ENCODE results near the gene CATSPERZ. TPM values are rescaled to one million over a fixed set of nuclear protein-coding genes. Genes with fewer than 3 reads are reported as not detected.

The CATSPERZ gene, protein sequence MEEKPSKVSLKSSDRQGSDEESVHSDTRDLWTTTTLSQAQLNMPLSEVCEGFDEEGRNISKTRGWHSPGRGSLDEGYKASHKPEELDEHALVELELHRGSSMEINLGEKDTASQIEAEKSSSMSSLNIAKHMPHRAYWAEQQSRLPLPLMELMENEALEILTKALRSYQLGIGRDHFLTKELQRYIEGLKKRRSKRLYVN
- total RNA-seq: 0.27 and 0.57 TPM in 2 replicates

DNA sequence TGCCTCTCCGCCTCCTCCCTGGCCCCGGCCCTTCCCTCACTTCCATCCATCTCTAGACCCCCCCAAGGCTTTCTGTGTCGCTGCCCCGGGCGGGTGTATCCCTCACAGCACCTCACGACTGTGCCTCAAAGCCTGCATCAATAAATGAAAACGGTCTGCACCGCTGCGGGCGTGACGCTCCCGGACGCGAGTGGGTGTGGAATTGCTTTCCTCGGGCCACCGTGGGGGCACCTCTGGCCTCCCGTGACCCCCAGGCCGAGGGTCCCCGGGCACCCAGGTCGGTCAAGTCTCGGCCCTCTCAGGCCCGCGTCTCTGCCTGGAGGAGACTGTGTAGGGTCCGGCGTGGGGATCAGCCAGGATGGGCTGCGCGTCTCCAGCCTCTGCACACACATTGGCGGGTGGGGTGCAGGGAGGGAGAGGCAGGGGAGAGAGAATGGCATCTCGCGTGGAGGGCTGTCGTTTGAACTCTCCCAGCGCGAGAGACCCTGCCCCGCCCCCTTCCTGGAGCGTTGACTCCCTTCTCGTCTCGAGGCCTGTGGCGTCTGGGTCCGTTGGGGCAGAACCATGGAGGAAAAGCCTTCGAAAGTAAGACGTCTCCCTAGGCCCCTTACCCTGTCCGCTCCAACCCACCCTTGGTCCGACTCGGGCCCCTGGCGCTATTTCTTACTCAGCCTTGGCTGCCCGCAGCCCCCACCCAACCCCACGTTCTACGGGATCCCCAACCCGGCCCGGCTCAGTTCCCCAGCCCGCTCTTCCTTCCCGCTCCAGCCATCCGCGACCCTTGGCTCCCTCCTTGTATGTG is at the start of gene CATSPERZ:
TSS of gene CATSPERZ (plus strand) at position 512 of the 802 bp plus-strand sequence. CDS start at position 565, 53 bp downstream.

DNA sequence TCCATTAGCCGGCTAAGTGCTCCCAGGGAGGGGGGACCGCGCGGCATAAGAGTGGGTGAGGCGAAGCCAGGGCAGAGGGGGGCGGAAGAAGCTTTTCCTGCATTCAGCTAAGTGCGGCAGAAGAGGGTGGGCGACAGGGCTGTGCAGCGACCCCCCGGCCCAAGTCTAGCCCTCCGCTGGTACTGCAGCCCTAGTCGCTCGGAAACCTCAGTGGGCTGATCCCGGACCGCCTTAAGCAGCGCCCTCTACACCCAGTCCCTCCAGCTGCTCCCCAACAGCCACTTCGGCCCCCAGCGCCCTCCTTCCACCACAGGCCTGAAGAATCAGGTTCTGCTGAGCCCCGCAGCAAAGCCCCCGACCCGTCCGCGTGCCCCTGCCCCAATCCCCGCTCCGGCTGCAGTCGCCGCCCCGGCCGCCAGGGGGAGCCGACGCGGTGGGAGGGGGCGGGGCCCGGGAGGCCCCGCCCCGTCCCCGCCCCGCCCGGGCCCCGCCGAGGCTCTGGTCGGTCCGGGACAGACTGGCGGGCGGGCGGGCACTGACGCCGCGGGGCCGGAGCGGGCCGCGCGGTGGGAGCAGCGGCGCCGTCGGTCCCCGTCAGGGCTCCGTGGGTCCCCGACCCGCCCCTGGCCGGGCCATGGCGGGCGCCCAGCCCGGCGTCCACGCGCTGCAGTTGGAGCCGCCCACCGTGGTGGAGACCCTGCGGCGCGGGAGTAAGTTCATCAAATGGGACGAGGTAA is 49.0 kb upstream of the CATSPERZ start, which contains the start of gene PLCB3:
TSS of gene PLCB3 (plus strand) at position 515 of the 737 bp plus-strand sequence. CDS start at position 635, 120 bp downstream.

DNA sequence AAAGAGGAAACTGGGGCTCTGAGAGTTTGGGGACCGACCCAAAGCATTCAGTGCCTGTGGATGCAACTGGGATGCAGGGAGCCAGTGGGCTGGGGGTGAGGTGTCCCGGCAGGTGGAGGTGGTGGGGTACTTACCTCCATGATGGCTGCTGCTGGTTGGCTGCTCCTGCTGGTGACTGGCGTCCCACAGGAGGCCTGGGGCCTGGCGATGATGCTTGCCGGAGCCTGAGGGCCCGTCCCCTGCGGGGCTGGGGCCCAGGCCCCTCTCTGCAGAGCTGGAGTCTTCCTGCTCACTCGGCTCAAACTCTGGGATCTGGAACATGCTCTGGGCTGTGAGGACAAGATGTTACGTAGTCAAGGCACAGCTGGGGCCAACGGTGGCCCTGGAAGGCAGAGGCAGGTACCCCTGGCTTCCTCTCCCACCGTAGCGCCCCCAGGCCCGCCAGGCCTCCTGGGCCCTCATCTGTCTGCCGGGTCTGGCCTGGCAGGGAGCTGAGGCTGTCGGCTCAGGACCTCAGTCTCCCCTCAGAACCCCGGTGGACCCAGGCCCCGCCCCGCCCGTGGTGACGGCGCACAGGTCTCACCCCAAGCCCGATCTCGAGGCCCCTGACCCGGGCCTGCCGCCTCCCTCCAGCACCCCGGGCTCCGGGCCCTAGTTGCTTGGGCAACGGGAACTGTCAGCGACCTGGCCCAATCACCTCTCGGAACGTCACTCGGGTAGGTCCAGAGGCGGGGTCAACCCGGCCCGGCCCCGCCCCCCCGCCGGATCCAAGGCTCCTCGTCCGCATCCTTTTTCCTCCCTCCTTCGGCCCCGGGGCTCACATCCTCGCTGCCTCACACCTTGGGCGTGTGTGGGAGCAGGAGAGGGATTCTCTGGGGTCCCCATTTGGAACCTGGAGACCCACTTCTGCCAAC is 15.9 kb upstream of the CATSPERZ start, which contains the start of gene BAD:
TSS of gene BAD (minus strand) at position 618 of the 914 bp plus-strand sequence. CDS start at position 321, 297 bp downstream.

DNA sequence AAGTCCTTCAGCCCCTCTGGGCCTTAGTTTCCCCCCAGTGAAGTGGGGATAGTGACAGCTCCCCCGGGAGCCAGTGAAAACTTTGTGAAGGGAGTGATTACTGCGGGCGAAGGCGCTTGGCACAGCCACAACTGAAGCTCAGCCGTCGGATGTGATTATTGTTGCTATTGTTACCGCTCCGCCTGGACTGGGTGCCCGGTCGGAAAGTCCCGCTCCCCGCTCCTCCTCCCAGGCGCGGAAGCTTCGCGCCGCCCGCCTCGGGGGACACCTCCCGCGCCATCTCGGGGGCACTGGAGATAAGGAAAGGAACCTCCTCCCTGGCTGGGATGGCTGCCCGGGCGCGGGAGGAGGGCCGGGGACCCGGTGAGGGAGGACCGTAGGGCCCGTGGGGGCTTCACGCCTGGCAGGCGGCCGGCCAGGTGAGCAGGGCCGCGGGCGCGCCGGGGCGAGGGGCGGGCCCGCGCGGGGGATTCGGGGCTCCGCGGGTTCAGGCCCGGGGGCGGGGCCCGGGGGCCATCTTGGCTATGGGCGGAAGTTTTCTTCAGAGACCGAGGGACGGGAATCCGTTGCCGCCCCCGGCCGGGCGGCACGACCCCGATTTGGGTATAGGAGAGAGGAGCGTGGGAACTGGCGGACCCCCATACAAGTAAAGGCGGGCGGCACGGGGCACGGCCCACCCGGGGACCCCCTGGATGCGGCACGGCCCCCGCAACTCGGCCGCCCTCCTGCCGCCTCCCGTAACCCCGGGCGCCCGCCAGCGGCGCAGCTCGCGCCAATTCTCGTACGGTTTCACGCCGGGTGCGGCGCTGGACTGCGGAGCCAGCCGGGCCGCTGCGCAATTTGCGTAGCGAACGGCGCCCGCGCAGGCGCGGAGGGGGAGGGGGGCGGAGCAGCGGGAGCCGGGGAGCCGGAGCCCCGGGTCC is 14.9 kb upstream of the CATSPERZ start, which contains the start of gene GPR137:
TSS of gene GPR137 (plus strand) at position 887 of the 923 bp plus-strand sequence. CDS start 677 bp downstream, outside the sequence.

DNA sequence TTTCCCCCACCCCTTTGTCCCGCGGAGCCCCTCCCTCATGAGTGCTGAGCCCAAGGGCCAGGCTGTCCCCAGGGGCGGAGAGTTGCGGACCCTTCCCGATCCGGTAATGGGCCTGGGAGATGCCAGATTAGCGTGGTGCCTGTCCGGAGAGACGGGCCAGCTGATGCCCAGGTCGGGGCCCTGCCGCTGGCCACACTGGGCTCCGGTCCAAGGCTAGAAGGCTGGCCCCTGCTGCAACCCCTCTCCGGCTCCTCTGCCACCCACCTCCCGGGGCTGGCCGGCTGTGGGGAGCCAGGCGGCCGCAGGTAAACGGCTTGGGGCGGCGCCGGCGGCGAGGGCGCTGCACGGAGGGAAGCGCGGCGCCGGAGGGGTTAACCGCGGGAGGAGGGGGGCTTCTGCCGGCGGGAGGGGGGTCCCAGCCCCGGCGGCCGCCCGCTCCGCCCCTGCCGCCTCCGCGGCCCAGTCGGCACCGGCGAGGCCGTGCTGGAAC is 8.9 kb upstream of the CATSPERZ start, which contains the start of gene KCNK4:
TSS of gene KCNK4 (plus strand) at position 41 of the 490 bp plus-strand sequence. CDS start 1,717 bp downstream, outside the sequence.

DNA sequence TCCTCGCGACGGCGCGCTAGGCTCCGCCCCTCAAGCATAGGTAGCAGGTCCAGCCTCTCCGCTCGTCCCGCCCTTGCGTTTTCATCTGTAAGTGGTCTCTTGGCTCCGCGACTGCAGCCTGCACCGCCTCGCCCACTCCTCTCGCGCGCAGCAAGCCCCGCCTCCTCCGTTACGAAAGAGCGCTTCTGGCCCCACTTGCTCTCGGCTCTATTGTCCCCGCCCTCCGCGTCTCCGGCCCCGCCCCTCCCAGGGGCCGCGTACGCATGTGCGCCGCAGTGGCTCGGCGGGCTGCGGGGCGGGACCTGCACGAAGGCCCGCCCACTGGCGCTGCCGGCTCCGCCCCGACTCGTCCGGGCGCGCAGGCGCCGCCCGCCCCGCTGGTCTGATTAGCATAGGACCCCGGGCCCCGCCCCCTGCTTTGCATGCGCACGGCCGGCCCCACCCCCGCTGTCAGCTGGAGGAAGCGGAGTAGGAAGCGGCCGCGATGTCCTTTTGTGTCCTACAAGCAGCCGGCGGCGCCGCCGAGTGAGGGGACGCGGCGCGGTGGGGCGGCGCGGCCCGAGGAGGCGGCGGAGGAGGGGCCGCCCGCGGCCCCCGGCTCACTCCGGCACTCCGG is 5.0 kb downstream of the CATSPERZ start, which contains the start of gene ESRRA:
TSS of gene ESRRA (plus strand) at position 450 of the 616 bp plus-strand sequence. CDS start 1,656 bp downstream, outside the sequence.

DNA sequence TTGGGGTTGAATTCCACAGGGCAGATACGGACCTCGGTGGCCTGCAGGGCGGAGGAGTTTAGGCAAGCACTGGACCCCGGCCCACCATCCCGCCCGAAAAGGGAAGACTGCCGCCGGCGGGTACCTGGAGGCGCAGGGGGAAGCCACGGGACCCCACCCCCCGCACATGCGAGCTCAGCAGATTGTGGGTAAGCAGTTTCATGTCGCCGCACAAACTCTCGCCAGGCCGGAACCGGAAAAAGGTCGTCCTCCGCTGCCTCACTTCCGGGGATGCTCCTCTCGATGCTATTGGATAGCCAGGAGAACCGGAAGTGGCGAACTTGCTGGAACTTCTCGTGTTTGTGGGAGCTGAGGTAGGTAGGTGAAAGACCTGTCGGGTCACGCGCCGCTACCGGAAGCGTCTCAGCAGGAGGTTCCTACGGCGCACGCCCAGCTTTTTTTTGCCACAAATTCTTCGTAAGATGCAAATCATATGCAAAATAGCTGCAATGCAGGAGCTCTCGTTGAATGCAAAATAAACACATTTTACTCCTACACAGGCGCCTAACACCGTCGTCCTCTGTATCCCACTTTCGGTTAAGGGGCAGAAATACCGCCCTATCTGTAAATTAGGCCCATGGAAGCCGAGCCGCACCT is 17.3 kb downstream of the CATSPERZ start, which contains the start of gene TRMT112:
TSS of gene TRMT112 (minus strand) at position 235 of the 636 bp plus-strand sequence. CDS start at position 202, 33 bp downstream.

DNA sequence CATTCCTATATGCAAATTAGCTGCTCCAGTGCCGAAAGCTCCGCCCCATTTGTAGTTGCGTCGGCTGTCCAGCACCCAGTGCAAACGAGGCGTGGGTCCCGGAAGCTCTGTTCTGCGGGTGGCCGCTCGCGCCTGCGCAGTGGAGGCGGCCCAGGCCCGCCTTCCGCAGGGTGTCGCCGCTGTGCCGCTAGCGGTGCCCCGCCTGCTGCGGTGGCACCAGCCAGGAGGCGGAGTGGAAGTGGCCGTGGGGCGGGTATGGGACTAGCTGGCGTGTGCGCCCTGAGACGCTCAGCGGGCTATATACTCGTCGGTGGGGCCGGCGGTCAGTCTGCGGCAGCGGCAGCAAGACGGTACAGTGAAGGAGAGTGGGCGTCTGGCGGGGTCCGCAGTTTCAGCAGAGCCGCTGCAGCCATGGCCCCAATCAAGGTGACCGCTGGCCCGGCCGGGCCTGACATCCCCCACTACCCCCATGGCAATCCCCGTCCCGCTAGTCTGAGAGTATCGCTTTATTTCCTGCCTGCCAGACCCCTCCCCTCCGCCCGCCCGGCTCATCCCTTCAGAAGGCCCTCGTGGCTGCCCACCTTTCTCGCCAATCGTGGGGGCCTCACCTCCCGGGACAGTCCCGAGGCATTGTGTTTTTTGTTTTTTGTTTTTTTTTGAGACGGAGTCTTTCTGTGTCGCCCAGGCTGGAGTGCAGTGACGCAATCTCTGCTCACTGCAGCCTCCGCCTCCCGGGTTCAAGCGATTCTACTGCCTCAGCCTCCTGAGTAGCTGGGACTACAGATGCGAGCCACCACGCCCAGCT is 18.0 kb downstream of the CATSPERZ start, which contains the start of gene PRDX5:
TSS of gene PRDX5 (plus strand) at position 161 of the 805 bp plus-strand sequence. CDS start at position 256, 95 bp downstream.

DNA sequence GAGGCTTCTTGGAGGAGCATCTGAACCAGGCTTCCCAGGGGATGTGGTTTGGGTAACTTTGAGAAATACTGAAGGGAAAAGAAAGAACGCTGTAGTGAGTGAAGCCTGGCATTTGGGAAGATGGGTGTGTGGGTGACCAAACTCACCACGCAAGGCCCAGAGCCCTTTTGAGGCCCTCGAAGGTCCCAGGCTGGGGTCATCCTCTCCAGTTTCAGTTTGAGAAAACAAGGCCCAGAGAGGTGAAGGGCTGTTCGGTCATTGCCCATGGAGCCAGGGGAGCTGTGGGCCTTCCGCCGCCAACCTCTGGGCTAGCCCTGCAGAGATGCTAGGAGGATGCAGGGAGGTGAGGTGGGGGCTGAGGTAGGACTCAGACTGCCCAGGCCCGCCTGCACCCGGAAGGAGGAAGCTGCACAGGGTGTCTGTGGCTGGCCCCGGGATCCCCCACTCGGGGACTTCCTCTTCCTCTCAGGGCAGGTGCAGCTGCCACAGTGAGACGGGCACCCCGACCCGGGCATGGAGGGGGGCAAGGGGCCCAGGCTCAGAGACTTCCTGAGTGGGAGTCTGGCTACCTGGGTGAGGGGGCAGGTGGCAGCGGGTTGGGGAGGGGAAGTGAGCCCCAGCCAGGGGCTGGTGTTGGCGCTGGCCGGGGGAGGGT is 39.7 kb downstream of the CATSPERZ start, which contains the start of gene CCDC88B:
TSS of gene CCDC88B (plus strand) at position 451 of the 655 bp plus-strand sequence. CDS start at position 514, 63 bp downstream.

Small RNA genes within 50 kb of the gene (small RNA-seq; reads per million reads assigned to genes)
- gene MIR7155 (not detected), gene RF00019 (not detected)

Other genes with a start within 250 kb of the CATSPERZ start
- gene MACROD1, start 134.2 kb upstream of the CATSPERZ start, total RNA-seq: 12.4 and 18.5 TPM in 2 replicates
- 247 and 273 TPM in 2 replicates for gene STIP1, start 114.2 kb upstream of the CATSPERZ start, total RNA-seq
- gene FERMT3, start 93.6 kb upstream of the CATSPERZ start, total RNA-seq: 124 and 138 TPM in 2 replicates
- gene TRPT1, start 74.2 kb upstream of the CATSPERZ start, total RNA-seq: 18.2 and 22.8 TPM in 2 replicates
- gene NUDT22, start 74.1 kb upstream of the CATSPERZ start, total RNA-seq: 27.9 and 34.0 TPM in 2 replicates
- gene DNAJC4, start 69.8 kb upstream of the CATSPERZ start, total RNA-seq: 8.1 and 8.9 TPM in 2 replicates
- gene VEGFB, start 65.8 kb upstream of the CATSPERZ start, total RNA-seq: 11.0 and 14.8 TPM in 2 replicates
- gene FKBP2, start 59.3 kb upstream of the CATSPERZ start, total RNA-seq: 23.8 and 34.0 TPM in 2 replicates
- gene PPP1R14B, start 53.4 kb upstream of the CATSPERZ start, total RNA-seq: 258 and 294 TPM in 2 replicates
- 61.2 and 61.6 TPM in 2 replicates for gene PLCB3, start 48.8 kb upstream of the CATSPERZ start, total RNA-seq
- 49.2 and 51.7 TPM in 2 replicates for gene BAD, start 15.7 kb upstream of the CATSPERZ start, total RNA-seq
- 9.1 and 9.7 TPM in 2 replicates for gene GPR137, start 14.5 kb upstream of the CATSPERZ start, total RNA-seq
- gene KCNK4, start 9.1 kb upstream of the CATSPERZ start, total RNA-seq: 0.07 TPM in 1 of 2 replicates, not detected in the other
- 26.4 and 27.5 TPM in 2 replicates for gene ESRRA, start 5.2 kb downstream of the CATSPERZ start, total RNA-seq
- 172 and 196 TPM in 2 replicates for gene TRMT112, start 17.2 kb downstream of the CATSPERZ start, total RNA-seq
- 108 and 151 TPM in 2 replicates for gene PRDX5, start 17.8 kb downstream of the CATSPERZ start, total RNA-seq
- 1.1 and 1.9 TPM in 2 replicates for gene CCDC88B, start 39.8 kb downstream of the CATSPERZ start, total RNA-seq
- gene RPS6KA4, start 58.8 kb downstream of the CATSPERZ start, total RNA-seq: 35.1 and 49.9 TPM in 2 replicates

Measured in thoracic aorta endothelial cell (primary cell).